ENCODE results near the gene MUC5B.
"Not testable (repeated sequence)": the region's sequence is repeated elsewhere in the genome, so short reads cannot be mapped to it uniquely, and the experiment has no call there.

Gene MUC5B, protein sequence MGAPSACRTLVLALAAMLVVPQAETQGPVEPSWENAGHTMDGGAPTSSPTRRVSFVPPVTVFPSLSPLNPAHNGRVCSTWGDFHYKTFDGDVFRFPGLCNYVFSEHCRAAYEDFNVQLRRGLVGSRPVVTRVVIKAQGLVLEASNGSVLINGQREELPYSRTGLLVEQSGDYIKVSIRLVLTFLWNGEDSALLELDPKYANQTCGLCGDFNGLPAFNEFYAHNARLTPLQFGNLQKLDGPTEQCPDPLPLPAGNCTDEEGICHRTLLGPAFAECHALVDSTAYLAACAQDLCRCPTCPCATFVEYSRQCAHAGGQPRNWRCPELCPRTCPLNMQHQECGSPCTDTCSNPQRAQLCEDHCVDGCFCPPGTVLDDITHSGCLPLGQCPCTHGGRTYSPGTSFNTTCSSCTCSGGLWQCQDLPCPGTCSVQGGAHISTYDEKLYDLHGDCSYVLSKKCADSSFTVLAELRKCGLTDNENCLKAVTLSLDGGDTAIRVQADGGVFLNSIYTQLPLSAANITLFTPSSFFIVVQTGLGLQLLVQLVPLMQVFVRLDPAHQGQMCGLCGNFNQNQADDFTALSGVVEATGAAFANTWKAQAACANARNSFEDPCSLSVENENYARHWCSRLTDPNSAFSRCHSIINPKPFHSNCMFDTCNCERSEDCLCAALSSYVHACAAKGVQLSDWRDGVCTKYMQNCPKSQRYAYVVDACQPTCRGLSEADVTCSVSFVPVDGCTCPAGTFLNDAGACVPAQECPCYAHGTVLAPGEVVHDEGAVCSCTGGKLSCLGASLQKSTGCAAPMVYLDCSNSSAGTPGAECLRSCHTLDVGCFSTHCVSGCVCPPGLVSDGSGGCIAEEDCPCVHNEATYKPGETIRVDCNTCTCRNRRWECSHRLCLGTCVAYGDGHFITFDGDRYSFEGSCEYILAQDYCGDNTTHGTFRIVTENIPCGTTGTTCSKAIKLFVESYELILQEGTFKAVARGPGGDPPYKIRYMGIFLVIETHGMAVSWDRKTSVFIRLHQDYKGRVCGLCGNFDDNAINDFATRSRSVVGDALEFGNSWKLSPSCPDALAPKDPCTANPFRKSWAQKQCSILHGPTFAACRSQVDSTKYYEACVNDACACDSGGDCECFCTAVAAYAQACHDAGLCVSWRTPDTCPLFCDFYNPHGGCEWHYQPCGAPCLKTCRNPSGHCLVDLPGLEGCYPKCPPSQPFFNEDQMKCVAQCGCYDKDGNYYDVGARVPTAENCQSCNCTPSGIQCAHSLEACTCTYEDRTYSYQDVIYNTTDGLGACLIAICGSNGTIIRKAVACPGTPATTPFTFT (N-terminal part only)

DNA sequence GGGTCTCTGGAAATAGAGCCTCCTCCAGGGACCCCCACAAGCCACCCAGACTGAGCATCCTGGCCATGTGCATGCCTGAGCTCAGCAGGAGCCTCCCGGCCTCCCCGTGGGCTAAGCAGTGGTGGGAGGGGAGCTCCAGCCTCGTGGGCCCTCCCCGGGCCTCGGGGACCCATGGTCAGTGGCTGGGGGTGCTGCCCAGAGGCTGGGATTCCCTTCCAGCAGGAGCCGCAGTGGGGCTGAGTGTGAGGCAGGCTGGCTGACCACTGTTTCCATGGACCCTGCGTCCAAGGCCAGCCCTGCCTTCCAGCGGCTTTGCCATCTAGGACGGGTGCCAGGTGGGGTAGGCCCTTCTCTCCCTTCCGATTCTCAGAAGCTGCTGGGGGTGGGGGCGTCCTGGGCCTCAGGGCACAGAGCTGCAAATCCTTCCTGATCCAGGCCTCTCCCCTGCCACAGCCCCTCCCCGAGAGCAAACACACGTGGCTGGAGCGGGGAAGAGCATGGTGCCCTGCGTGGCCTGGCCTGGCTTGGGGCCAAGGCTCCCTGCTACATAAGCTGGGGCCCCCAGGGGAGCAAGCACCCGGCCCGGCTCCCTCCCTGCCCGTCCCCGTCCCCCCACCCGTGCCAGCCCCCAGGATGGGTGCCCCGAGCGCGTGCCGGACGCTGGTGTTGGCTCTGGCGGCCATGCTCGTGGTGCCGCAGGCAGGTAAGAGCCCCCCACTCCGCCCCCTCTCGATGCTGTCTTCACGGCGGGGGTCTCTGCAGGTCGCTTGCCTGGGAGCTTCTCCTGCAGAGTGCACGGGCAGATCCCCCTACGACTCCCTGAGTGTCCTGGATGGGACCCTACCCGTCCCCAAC is at the start of gene MUC5B:
MUC5B (plus strand) TSS at position 576 of the 855 bp plus-strand sequence; CDS start at position 634, 58 bp downstream.
- DNase-seq: no peak

- not testable (repeated sequence) for DNase-seq
These were observed 49.5 kb upstream of the MUC5B start for GRCh38 chr11:1173396-1173795.

GRCh38 chr11:1174441-1175370 is 48.2 kb upstream of the MUC5B start:
- no peak for DNase-seq

- DNase-seq: no peak
These were observed 47.2 kb upstream of the MUC5B start for GRCh38 chr11:1175461-1176223.

GRCh38 chr11:1176224-1177019 is 46.4 kb upstream of the MUC5B start:
- no peak for DNase-seq

GRCh38 chr11:1177020-1177770 is 45.7 kb upstream of the MUC5B start:
- no peak for DNase-seq

DNA sequence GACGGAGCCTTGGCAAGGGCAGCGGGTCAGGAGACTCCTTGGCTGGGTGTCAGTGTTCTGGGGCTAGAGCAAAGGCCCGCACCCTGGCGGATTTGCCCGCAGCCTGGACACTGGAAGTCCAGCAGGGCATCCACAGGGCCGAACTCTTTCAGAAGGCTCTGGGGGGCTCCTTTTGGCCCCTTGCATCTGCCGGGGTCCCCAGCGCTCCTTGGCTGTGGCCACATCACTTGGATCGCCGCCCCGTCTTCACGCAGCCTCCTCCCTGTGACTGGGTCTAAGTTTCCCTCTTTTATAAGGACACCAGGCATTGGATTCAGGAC is 45.1 kb upstream of the MUC5B start:
- no peak for DNase-seq

DNA sequence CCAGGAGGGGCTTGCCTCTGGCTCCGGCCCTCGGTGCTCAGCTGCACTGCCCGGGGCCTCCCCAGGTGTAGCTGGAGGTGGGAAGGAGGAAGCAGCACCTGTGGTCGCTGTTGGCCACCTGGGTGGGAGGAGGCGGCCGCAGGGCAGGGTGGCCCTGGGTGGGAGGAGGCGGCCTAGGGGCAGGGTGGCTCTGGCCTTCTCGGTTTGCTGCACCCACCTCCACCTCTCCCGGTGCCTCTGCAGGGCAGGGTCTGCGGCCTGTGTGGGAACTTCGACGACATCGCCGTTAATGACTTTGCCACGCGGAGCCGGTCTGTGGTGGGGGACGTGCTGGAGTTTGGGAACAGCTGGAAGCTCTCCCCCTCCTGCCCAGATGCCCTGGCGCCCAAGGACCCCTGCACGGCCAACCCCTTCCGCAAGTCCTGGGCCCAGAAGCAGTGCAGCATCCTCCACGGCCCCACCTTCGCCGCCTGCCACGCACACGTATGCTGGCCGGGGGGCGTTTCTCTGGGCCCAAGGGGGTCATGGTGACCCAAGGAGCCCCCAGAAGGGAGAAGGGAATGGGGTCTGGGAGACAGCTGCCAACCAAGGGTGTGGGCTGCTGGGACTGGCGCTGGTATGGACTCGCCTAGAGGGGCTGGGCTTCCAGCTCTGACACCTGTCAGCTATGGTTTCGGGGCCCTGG is 44.5 kb upstream of the MUC5B start:
- DNase-seq: no peak

DNA sequence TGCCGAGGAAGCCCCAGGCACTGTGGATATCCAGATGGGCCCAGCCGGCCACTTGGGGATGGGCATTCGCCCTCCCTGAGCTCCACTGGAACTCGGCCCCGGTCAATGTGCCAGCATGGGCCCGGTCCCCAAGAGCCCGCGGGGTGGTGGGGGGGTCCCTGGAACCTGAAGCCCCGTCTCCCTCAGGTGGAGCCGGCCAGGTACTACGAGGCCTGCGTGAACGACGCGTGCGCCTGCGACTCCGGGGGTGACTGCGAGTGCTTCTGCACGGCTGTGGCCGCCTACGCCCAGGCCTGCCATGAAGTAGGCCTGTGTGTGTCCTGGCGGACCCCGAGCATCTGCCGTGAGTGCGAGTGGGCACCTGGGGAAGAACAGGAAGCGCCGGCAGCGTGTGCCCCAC is 44.0 kb upstream of the MUC5B start:
- DNase-seq: no peak

DNA sequence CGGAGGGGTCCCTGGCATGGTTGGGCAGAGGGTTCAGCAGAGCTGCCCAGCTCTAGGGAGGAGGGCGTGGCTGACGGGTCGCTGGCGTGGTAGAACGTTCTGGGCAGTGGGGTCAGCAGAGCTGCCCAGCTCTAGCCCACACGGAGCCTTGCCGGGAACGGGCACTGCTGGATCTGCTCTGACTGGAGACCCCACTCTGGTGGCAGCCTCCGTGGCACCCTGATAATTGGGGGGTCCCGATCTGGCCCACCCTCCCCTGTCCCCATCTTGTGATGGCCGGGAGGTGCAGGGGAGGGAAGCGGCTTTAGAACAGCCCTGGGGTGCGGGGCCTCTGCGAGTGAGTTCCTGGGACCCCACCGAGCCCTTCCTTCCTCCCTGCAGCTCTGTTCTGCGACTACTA is 43.2 kb upstream of the MUC5B start:
- no peak for DNase-seq

DNA sequence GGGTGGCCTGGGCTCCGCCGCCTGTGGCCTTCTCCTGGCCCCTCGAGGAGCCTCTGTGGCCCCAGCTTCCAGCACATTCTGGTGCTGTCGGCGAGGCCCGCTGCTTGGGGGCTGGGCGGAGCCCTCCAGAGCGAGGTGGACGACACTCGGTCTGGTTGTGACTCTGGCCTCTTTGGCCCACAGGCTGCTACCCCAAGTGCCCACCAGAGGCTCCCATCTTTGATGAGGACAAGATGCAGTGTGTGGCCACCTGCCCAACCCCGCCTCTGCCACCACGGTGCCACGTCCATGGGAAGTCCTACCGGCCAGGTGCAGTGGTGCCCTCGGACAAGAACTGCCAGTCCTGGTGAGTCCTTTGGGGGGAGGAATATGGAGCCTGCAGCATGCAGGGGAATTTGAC is 42.7 kb upstream of the MUC5B start:
- DNase-seq: no peak

GRCh38 chr11:1180947-1181391 is 41.9 kb upstream of the MUC5B start:
- DNase-seq: no peak

DNA sequence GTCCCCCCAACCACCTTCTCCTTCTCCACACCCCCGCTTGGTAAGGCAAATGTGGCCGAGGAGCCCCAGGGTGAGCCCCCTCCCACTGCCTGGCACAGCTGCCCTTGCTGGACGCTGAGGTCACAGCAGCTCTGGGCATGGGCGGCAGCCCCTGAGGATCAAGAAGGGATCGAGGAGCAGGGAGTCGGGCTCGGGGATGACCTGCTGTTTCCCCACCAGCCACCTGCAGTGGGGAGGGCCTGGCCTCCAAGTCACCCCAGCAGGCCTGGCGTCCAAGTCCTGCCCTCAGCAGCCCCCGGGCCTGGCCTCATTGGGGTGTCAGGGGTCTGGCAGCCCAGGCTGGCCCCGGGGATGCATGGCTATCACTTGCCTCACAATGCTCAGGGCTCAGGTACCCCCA is 41.4 kb upstream of the MUC5B start:
- DNase-seq: no peak

GRCh38 chr11:1181853-1182535 is 40.9 kb upstream of the MUC5B start:
- no peak for DNase-seq

DNA sequence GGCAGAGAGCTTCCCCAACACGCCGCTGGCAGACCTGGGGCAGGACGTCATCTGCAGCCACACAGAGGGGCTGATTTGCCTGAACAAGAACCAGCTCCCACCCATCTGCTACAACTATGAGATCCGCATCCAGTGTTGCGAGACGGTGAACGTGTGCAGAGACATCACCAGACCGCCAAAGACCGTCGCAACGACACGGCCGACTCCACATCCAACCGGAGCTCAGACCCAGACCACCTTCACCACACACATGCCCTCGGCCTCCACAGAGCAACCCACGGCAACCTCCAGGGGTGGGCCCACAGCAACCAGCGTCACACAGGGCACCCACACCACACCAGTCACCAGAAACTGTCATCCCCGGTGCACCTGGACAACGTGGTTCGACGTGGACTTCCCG is 38.7 kb upstream of the MUC5B start:
- not testable (repeated sequence) for DNase-seq

DNA sequence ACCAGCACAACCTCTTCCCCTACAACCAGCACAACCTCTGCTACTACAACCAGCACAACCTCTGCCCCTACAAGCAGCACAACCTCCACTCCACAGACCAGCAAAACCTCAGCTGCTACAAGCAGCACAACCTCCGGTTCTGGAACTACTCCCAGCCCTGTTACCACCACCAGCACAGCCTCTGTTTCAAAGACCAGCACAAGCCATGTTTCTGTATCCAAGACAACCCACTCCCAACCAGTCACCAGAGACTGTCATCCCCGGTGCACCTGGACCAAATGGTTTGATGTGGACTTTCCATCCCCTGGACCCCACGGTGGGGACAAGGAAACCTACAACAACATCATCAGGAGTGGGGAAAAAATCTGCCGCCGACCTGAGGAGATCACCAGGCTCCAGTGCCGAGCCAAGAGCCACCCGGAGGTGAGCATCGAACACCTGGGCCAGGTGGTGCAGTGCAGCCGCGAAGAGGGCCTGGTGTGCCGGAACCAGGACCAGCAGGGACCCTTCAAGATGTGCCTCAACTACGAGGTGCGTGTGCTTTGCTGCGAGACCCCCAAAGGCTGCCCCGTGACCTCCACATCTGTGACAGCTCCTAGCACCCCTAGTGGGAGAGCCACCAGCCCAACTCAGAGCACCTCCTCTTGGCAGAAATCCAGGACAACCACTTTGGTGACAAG is 34.3 kb upstream of the MUC5B start:
- not testable (repeated sequence) for DNase-seq

- DNase-seq: not testable (repeated sequence)
These were observed 33.0 kb upstream of the MUC5B start for GRCh38 chr11:1189816-1190215.
